Loucy (cell line): Measurements from ENCODE around the gene FGD6.

Experiments used
- EZH2phosphoT487 ChIP-seq: fragments of 200-600 bp; IDR thresholded peaks from 2 replicates; pipeline ENCODE4 v1.6.1; 2018; ENCODE audit warnings: antibody characterized with exemption, mild to moderate bottlenecking, moderate library complexity, borderline replicate concordance
- TF ChIP-seq, protein P1 (sequence below): fragments of 200-600 bp; sonication (generic); conservative IDR thresholded peaks from 2 replicates; pipeline ENCODE4 v1.5.1; 2014; ENCODE audit warnings: mild to moderate bottlenecking, antibody characterized with exemption, low read length

DNA sequence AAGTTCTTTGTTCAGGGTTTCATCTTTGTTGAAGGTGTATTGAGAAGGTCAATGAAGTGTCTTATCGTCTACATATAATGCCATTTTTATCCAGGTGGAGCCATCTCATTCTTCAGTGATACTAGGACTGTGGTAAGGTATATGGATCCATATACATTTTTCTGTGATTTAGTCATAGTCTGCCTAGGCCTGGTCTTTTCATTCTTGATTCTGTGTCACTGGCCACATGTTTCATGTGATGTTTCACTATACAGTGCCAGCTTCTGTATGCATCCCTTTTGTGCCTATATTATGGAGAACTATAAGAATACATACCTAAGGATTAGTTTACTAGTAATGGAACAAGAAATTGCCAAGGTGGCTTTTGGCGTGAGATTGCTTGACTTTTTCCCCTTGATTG lies 40.9 kb upstream of the FGD6 start:
- TF ChIP-seq, protein P1, sequence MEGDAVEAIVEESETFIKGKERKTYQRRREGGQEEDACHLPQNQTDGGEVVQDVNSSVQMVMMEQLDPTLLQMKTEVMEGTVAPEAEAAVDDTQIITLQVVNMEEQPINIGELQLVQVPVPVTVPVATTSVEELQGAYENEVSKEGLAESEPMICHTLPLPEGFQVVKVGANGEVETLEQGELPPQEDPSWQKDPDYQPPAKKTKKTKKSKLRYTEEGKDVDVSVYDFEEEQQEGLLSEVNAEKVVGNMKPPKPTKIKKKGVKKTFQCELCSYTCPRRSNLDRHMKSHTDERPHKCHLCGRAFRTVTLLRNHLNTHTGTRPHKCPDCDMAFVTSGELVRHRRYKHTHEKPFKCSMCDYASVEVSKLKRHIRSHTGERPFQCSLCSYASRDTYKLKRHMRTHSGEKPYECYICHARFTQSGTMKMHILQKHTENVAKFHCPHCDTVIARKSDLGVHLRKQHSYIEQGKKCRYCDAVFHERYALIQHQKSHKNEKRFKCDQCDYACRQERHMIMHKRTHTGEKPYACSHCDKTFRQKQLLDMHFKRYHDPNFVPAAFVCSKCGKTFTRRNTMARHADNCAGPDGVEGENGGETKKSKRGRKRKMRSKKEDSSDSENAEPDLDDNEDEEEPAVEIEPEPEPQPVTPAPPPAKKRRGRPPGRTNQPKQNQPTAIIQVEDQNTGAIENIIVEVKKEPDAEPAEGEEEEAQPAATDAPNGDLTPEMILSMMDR: no peak
- no peak for TF ChIP-seq EZH2phosphoT487
